Right atrium auricular region (tissue), 2 donors: ENCODE results near the gene C5orf58. TPM values are rescaled to one million over a fixed set of nuclear protein-coding genes. Genes with fewer than 3 reads are reported as not detected.

Experiments
- DNase-seq: peaks from one replicate; pipeline ENCODE4 v3.0.0-alpha.2; 2019; ENCODE audit warnings: low spot score
- H3K27ac ChIP-seq, 2 donors: fragments of 200-600 bp; sonication (generic); 1 replicate in 1 of 2; 2 replicates in 1 of 2; pipeline ENCODE4 v1.5.1; 2016 to 2019
- H3K27me3 ChIP-seq, 2 donors: fragments of 200-600 bp; sonication (generic); one replicate each; pipeline versions ENCODE4 v1.5.1 to v1.6.0; 2017 to 2019
- H3K36me3 ChIP-seq: fragments of 200-600 bp; sonication (generic); one replicate; pipeline ENCODE4 v1.5.1; 2016
- H3K4me1 ChIP-seq, 2 donors: fragments of 200-600 bp; sonication (generic); one replicate each; pipeline versions ENCODE4 v1.5.1 to v1.6.0; 2017 to 2019
- H3K4me3 ChIP-seq, 2 donors: fragments of 200-600 bp; sonication (generic); 1 replicate in 1 of 2; 2 replicates in 1 of 2; pipeline ENCODE4 v1.5.1; 2017 to 2019; ENCODE audit warnings: mild to moderate bottlenecking in 1 of 2, moderate library complexity in 1 of 2
- H3K9me3 ChIP-seq, 2 donors: fragments of 200-600 bp; sonication (generic); one replicate each; pipeline ENCODE4 v1.5.1; 2019
- total RNA-seq, 2 donors: library from RNA; depleted of rRNA; stranded (reverse); fragments of >200 nt; gene quantifications; one replicate each; pipeline ENCODE4 v1.1.0, GENCODE V29; 2016
- TF ChIP-seq, protein P1 (sequence below), 2 donors: fragments of 200-600 bp; sonication (generic); IDR thresholded peaks; one replicate each; pipeline ENCODE4 v1.5.1; 2019; ENCODE audit warnings: antibody characterized with exemption in 2 of 2

Gene C5orf58
- total RNA-seq, 2 donors from 2014 or later: not detected

- H3K4me3 ChIP-seq: no peak overlapping the region
- H3K27ac ChIP-seq: peak overlapping the region; percentile 21 to 45
- no peaks in the 10 kb centered on the region for H3K36me3 ChIP-seq
- peaks cover 0 to 20% of the 10 kb centered on the region in 2 donors for H3K4me1 ChIP-seq
- H3K9me3 ChIP-seq: no peaks in the 10 kb centered on the region
- DNase-seq: no peak
- H3K27me3 ChIP-seq: no peaks in the 10 kb centered on the region
- TF ChIP-seq, protein P1, sequence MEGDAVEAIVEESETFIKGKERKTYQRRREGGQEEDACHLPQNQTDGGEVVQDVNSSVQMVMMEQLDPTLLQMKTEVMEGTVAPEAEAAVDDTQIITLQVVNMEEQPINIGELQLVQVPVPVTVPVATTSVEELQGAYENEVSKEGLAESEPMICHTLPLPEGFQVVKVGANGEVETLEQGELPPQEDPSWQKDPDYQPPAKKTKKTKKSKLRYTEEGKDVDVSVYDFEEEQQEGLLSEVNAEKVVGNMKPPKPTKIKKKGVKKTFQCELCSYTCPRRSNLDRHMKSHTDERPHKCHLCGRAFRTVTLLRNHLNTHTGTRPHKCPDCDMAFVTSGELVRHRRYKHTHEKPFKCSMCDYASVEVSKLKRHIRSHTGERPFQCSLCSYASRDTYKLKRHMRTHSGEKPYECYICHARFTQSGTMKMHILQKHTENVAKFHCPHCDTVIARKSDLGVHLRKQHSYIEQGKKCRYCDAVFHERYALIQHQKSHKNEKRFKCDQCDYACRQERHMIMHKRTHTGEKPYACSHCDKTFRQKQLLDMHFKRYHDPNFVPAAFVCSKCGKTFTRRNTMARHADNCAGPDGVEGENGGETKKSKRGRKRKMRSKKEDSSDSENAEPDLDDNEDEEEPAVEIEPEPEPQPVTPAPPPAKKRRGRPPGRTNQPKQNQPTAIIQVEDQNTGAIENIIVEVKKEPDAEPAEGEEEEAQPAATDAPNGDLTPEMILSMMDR (IDR thresholded peaks at IDR 0.05): no peak
Measured at GRCh38 chr5:170268153-170268689, 35.4 kb downstream of the C5orf58 start.

- H3K9me3 ChIP-seq: no peaks in the 10 kb centered on the region
- peak overlapping the region in 1 of 2 donors; percentile 1 for H3K27ac ChIP-seq
- H3K36me3 ChIP-seq: no peaks in the 10 kb centered on the region
- no peak for DNase-seq
- H3K27me3 ChIP-seq: no peaks in the 10 kb centered on the region
- TF ChIP-seq, protein P1 (IDR thresholded peaks at IDR 0.05): no peak
- H3K4me1 ChIP-seq: peaks cover 0 to 20% of the 10 kb centered on the region in 2 donors
- H3K4me3 ChIP-seq: no peak overlapping the region
Measured at GRCh38 chr5:170268884-170269283, 36.1 kb downstream of the C5orf58 start.

DNA sequence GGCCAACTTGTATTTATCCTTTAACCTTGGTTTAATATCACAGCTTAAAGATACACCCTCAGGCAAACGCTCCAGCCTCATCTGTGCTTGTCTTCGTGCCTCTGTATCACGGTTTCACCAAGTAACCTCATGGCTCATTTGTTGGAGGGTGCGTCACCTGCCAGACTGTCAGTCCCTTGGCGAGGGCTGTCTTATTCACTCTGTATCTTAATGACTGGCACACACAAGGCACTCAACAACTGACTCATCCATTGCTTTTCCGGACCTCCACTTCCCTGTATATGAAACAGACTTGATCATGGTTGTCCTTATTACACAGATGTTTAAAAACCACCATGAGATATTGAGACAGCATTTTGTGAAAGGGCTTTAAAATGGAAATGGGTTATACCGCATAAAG is 36.8 kb downstream of the C5orf58 start:
- no peaks in the 10 kb centered on the region for H3K27me3 ChIP-seq
- no peak overlapping the region for H3K4me3 ChIP-seq
- TF ChIP-seq, protein P1 (IDR thresholded peaks at IDR 0.05): no peak
- no peaks in the 10 kb centered on the region for H3K36me3 ChIP-seq
- no peak for DNase-seq
- H3K27ac ChIP-seq: peak overlapping the region in 1 of 2 donors; percentile 1
- peaks cover 0 to 20% of the 10 kb centered on the region in 2 donors for H3K4me1 ChIP-seq
- no peaks in the 10 kb centered on the region for H3K9me3 ChIP-seq

- Histone ChIP-seq H3K9me3 (no peaks in the 10 kb centered on the region), H3K4me1 (peaks cover 0 to 20% of the 10 kb centered on the region in 2 donors), H3K27me3 (no peaks in the 10 kb centered on the region), H3K36me3 (no peaks in the 10 kb centered on the region), H3K27ac (no peak overlapping the region), H3K4me3 (no peak overlapping the region)
- no peak for DNase-seq
- TF ChIP-seq, protein P1 (IDR thresholded peaks at IDR 0.05): no peak
Measured at GRCh38 chr5:170270293-170271069, 37.7 kb downstream of the C5orf58 start.

DNA sequence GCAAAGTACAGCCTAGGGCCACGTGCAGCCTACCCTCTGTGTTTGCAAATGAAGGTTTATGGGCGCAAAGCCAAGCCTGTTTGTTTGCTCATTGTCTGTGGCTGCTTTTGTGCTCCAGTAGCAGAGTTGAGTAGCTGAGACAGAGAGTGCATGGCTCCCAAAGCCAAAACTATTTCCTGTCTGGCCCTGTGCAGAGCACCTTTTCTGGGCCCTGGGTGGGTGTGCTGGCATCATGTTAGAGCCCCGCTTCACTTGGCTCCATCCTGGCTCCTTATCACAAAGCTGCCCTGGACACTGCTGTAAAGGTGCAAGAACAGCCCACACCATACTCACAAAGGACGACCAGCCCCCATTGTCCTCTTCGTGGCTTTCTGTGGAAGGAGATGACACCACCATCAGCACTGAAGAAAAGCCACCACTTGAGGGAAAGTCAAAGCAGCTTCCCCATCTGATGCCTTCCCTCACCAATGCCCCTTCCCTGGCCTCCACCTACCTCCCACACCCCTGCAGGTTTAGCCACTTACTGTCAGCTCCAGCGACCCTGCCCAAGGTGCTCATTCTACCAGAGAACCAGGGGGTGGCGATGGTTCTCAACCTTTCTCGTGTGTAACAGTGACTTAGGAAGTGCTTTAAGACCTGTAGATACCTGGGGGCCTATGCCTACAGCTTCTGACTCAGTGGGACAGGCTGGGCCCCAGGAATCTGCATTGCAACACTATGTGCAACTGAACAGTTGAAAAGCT is 41.4 kb downstream of the C5orf58 start:
- no peak overlapping the region for H3K27ac ChIP-seq
- no peaks in the 10 kb centered on the region for H3K9me3 ChIP-seq
- TF ChIP-seq, protein P1 (IDR thresholded peaks at IDR 0.05): peak in 1 of 2 donors; percentile 22
- H3K27me3 ChIP-seq: no peaks in the 10 kb centered on the region
- H3K4me3 ChIP-seq: no peak overlapping the region
- H3K36me3 ChIP-seq: no peaks in the 10 kb centered on the region
- no peak for DNase-seq
- peaks cover 0 to 8% of the 10 kb centered on the region in 2 donors for H3K4me1 ChIP-seq
